Smooth muscle cell (in vitro differentiated cells): ENCODE measurements around the gene NUDT16. TPM values are rescaled to one million over a fixed set of nuclear protein-coding genes. Genes with fewer than 3 reads are reported as not detected.

ENCODE experiments used
- DNase-seq: peaks from one replicate; lab custom pipeline; 2025; ENCODE audit not compliant: unreplicated experiment; lab: John Stamatoyannopoulos, UW
- H2AFZ ChIP-seq: fragments of 200-600 bp; sonication (generic); 2 replicates; pipeline ENCODE4 v1.6.0; 2016; ENCODE audit warnings: antibody characterized with exemption, low read depth, mild to moderate bottlenecking
- H3F3A ChIP-seq: fragments of 200-600 bp; sonication (generic); 2 replicates; pipeline ENCODE4 v1.6.0; 2017; ENCODE audit warnings: antibody characterized with exemption, low read depth
- H3K27ac ChIP-seq: fragments of 200-600 bp; sonication (generic); 2 replicates; pipeline ENCODE4 v1.5.1; 2016; ENCODE audit warnings: low read depth, mild to moderate bottlenecking
- H3K27me3 ChIP-seq: fragments of 200-600 bp; sonication (generic); 2 replicates; pipeline ENCODE4 v1.6.1; 2016; ENCODE audit warnings: low read depth, mild to moderate bottlenecking
- H3K36me3 ChIP-seq: fragments of 200-600 bp; sonication (generic); 2 replicates; pipeline ENCODE4 v1.5.1; 2016; ENCODE audit warnings: low read depth
- H3K4me1 ChIP-seq: fragments of 200-600 bp; sonication (generic); 2 replicates; pipeline ENCODE4 v1.5.1; 2016; ENCODE audit warnings: low read depth
- H3K4me2 ChIP-seq: fragments of 200-600 bp; sonication (generic); 2 replicates; pipeline ENCODE4 v1.6.0; 2016; ENCODE audit warnings: mild to moderate bottlenecking
- H3K4me3 ChIP-seq: fragments of 200-600 bp; sonication (generic); 2 replicates; pipeline ENCODE4 v1.5.1; 2016; ENCODE audit warnings: mild to moderate bottlenecking
- H3K79me2 ChIP-seq: fragments of 200-600 bp; sonication (generic); 2 replicates; pipeline ENCODE4 v1.6.0; 2016; ENCODE audit warnings: low read depth, mild to moderate bottlenecking
- H3K9ac ChIP-seq: fragments of 200-600 bp; sonication (generic); 2 replicates; pipeline ENCODE4 v1.6.0; 2016; ENCODE audit warnings: low read depth
- H3K9me3 ChIP-seq: fragments of 200-600 bp; sonication (generic); replicated peaks from 2 replicates; pipeline ENCODE4 v1.5.1; 2016; ENCODE audit warnings: low read depth
- H4K20me1 ChIP-seq: fragments of 200-600 bp; sonication (generic); 2 replicates; pipeline ENCODE4 v1.6.0; 2016; ENCODE audit warnings: low read depth
- CTCF ChIP-seq: fragments of 200-600 bp; sonication (generic); IDR thresholded peaks from 2 replicates; pipeline ENCODE4 v1.5.1; 2017; ENCODE audit warnings: borderline replicate concordance, mild to moderate bottlenecking, antibody characterized with exemption; ENCODE audit not compliant: insufficient read depth, poor library complexity, severe bottlenecking
- WGBS: methylation state at CpG from one replicate; pipeline ENCODE4 v1.1.7; 2016; ENCODE audit warnings: low lambda C conversion rate; 5-methylcytosine and 5-hydroxymethylcytosine counted together
- polyA plus RNA-seq: library from polyadenylated mRNA; unstranded; fragments of >200 nt; fragmentation: Nextera tagmentation; extraction: Ambion mirVana; gene quantifications from 2 replicates; pipeline ENCODE4 v1.2.1, GENCODE V29; 2016
- total RNA-seq: library from RNA; depleted of rRNA; stranded (reverse); fragments of >200 nt; gene quantifications from 2 replicates; pipeline ENCODE4 v1.2.3, GENCODE V29; 2014

Gene NUDT16
- total and polyA plus RNA-seq, 2 experiments from 2014 or later, result 5.6 to 8.4 TPM

DNA sequence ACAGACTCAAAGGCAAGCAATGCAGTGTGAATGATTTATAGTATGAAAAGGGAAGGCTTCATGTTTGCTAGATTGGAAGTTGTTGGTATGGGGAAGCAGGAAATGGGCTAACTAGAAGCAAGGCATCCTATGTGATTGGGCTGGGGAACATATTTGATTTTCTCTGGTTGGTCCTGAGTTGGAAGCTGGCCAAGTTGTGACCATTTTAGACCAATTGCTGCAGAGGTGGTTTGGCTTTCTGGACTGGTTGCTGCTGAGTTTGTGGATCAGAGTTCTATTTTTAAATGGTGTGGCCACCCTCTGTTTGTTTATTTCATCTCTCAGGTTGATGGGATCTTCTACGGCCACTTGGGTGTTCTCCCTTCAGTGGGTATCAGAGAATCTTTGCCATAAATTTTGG is 39.7 kb downstream of the NUDT16 start:
- DNase-seq, result no peak
- H3F3A ChIP-seq, result no peaks in the 10 kb centered on the region
- H3K79me2 ChIP-seq, result no peaks in the 10 kb centered on the region
- no peak overlapping the region for H3K27ac ChIP-seq
- H3K27me3 ChIP-seq, result no peaks in the 10 kb centered on the region
- no peak overlapping the region for H3K9ac ChIP-seq
- H3K4me2 ChIP-seq, result no peak overlapping the region
- H4K20me1 ChIP-seq, result no peaks in the 10 kb centered on the region
- H2AFZ ChIP-seq, result no peak overlapping the region
- no peaks in the 10 kb centered on the region for H3K36me3 ChIP-seq
- 89% methylated on average over 1 of the region's 1 CpG for WGBS
- no peak for TF ChIP-seq CTCF
- H3K9me3 ChIP-seq, result no peaks in the 10 kb centered on the region
- H3K4me3 ChIP-seq, result no peak overlapping the region
- H3K4me1 ChIP-seq, result no peaks in the 10 kb centered on the region

DNA sequence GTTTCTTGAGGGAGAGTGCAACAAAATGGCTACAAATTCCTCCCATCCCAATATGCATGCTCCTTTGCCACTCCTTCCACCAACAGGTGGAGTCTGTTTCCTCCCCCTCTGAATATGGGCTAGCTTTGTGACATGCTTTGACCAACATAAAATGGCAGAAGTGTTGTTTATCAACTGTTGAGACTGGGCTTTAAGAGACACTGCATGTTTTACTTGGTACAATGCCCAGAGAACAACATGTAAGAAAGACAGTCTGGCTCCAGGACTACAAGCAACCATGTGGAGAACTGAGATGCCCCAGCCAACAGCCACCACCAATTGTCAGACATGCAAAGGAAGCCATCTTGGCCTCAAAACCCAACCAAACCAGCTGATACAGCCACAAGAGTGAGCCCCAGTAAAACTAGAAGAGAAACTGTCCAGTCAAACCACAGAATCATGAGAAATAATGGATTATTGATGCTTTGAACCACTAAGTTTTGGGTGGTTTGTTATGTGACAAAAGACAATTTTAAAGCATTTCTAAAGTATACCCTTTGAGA is 40.5 kb downstream of the NUDT16 start:
- Histone ChIP-seq H3K9ac (no peak overlapping the region), H3K27ac (no peak overlapping the region), H3K9me3 (no peaks in the 10 kb centered on the region), H3K36me3 (no peaks in the 10 kb centered on the region), H3K4me2 (no peak overlapping the region), H3K4me3 (no peak overlapping the region), H3K27me3 (no peaks in the 10 kb centered on the region), H3K79me2 (no peaks in the 10 kb centered on the region), H3K4me1 (no peaks in the 10 kb centered on the region), H2AFZ (no peak overlapping the region), H3F3A (no peaks in the 10 kb centered on the region), H4K20me1 (no peaks in the 10 kb centered on the region)
- TF ChIP-seq CTCF, result no peak
- no peak for DNase-seq

- Histone ChIP-seq H3K9me3 (no peaks in the 10 kb centered on the region), H3K9ac (no peak overlapping the region), H3K4me1 (no peaks in the 10 kb centered on the region), H3K27me3 (no peaks in the 10 kb centered on the region), H3K79me2 (no peaks in the 10 kb centered on the region), H3K4me2 (no peak overlapping the region), H3K4me3 (no peak overlapping the region), H2AFZ (no peak overlapping the region), H3F3A (no peaks in the 10 kb centered on the region), H3K36me3 (no peaks in the 10 kb centered on the region), H4K20me1 (no peaks in the 10 kb centered on the region), H3K27ac (no peak overlapping the region)
- DNase-seq, result no peak
- WGBS, result 50% methylated on average over 2 of the region's 2 CpGs
- TF ChIP-seq CTCF, result no peak
Observed at GRCh38 chr3:131427226-131427625, 45.7 kb downstream of the NUDT16 start.

DNA sequence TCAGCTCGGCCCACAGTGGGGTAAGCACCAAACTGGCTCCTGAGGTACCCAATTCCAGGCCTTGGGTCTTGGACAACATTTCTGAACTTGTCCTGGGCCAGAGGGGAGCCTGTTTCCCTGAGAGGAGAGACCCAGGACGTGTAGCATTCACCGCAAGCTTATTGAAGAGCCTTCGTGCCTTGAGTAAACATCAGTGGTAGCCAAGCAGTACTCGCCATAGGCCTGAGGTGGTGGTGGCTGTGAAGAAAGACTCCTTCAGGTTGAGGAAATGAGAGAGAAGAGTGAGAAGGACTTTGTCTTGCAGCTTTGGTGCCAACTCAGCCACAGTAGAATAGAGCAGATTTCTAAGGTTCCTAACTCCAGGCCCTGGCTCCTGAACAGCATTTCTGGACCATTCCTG is 50.2 kb downstream of the NUDT16 start:
- no peaks in the 10 kb centered on the region for H3K27me3 ChIP-seq
- H3K4me2 ChIP-seq, result no peak overlapping the region
- no peak overlapping the region for H2AFZ ChIP-seq
- DNase-seq, result no peak
- H3K79me2 ChIP-seq, result no peaks in the 10 kb centered on the region
- 76% methylated on average over 5 of the region's 5 CpGs for WGBS
- no peak overlapping the region for H3K9ac ChIP-seq
- no peaks in the 10 kb centered on the region for H3K9me3 ChIP-seq
- no peak overlapping the region for H3K4me3 ChIP-seq
- H3K4me1 ChIP-seq, result no peaks in the 10 kb centered on the region
- no peak overlapping the region for H3K27ac ChIP-seq
- TF ChIP-seq CTCF, result no peak
- no peaks in the 10 kb centered on the region for H4K20me1 ChIP-seq
- H3F3A ChIP-seq, result no peaks in the 10 kb centered on the region
- no peaks in the 10 kb centered on the region for H3K36me3 ChIP-seq
